ENCODE data around the gene NEURL1B. TPM values are rescaled to one million over a fixed set of nuclear protein-coding genes. Genes with fewer than 3 reads are reported as not detected.

NEURL1B gene
- total RNA-seq, 2 donors from 2014 or later: 61.6 to 99.9 TPM

DNA sequence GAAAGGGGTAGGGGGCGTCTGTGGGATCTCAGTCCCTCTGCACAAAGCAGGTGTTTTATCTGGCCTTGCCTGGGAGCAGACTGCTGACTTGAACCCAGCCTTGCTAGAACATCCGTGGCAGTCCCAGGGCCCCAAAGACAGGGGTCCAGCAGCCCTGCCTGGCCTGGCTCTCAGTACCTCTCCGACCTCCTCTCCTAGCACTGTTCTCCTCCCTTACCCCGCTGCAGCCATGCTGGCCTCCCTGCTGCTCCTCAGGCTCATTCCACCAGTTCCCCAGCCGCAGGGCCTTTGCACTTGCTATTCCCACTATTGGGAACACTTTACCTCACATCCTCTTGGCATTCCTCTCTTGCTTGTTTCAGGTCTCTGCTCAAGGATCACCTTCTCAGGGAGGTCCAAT lies 84.7 kb downstream of the NEURL1B start:
- no peaks in the 10 kb centered on the region for H3K36me3 ChIP-seq
- H3K4me1 ChIP-seq: no peaks in the 10 kb centered on the region
- H3K27me3 ChIP-seq: no peaks in the 10 kb centered on the region
- H3K9ac ChIP-seq (ENCODE audit: low read depth in 2 of 2, low read length in 2 of 2): no peak overlapping the region
- no peak for DNase-seq
- no peak overlapping the region for H3K27ac ChIP-seq
- no peaks in the 10 kb centered on the region for H3K9me3 ChIP-seq
- no peak overlapping the region for H3K4me3 ChIP-seq
- intact Hi-C loops (cut with DNase I): no loop called here
- TF ChIP-seq, protein P1, sequence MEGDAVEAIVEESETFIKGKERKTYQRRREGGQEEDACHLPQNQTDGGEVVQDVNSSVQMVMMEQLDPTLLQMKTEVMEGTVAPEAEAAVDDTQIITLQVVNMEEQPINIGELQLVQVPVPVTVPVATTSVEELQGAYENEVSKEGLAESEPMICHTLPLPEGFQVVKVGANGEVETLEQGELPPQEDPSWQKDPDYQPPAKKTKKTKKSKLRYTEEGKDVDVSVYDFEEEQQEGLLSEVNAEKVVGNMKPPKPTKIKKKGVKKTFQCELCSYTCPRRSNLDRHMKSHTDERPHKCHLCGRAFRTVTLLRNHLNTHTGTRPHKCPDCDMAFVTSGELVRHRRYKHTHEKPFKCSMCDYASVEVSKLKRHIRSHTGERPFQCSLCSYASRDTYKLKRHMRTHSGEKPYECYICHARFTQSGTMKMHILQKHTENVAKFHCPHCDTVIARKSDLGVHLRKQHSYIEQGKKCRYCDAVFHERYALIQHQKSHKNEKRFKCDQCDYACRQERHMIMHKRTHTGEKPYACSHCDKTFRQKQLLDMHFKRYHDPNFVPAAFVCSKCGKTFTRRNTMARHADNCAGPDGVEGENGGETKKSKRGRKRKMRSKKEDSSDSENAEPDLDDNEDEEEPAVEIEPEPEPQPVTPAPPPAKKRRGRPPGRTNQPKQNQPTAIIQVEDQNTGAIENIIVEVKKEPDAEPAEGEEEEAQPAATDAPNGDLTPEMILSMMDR (IDR thresholded peaks at IDR 0.05): no peak

DNA sequence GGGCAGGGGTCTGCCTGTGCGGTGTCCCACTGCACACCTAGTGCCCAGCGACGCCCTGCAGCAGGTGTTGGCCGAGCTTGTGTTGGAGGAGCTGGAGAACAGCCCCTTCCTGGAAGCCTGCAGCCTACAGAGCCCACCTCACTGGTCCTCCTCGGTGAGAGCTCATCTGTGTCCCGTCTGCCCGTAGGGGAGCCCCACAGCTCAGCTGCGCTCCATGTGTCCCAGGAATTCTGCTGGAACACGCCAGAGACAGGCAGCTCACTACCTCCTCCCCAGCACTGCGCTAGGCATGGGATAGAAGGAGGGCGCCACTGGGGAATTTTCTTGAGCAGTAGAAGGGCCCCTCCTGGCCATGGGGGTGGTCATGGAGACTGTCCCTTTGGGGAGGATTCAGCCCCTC lies 85.9 kb downstream of the NEURL1B start:
- H3K9me3 ChIP-seq: no peaks in the 10 kb centered on the region
- DNase-seq: no peak
- no peak overlapping the region for H3K9ac ChIP-seq (ENCODE audit: low read depth in 2 of 2, low read length in 2 of 2)
- no peak overlapping the region for H3K4me3 ChIP-seq
- H3K27ac ChIP-seq: no peak overlapping the region
- TF ChIP-seq, protein P1 (IDR thresholded peaks at IDR 0.05): no peak
- intact Hi-C loops (cut with DNase I): no loop called here
- no peaks in the 10 kb centered on the region for H3K4me1 ChIP-seq
- no peaks in the 10 kb centered on the region for H3K27me3 ChIP-seq
- H3K36me3 ChIP-seq: no peaks in the 10 kb centered on the region

DNA sequence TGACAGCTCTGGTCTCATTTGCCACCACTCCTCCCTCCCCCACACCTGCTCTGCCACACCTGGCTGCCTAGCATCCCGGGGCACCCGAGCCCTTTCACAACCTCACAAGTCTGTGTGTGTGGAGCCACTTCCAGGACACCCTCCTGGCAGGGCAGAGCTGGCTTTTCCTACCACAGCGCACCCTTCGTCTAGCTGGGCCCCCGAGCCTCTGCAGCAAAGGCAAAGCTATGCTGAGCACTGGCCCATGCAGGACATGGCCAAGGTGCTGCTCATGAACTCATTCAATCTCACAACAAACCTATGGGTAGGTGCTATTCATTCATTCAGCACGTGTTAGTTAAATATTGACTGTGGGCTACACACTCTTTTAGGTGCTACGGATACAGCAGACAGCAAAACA lies 86.5 kb downstream of the NEURL1B start:
- H3K27ac ChIP-seq: no peak overlapping the region
- H3K36me3 ChIP-seq: no peaks in the 10 kb centered on the region
- H3K9ac ChIP-seq (ENCODE audit: low read depth in 2 of 2, low read length in 2 of 2): no peak overlapping the region
- no peak overlapping the region for H3K4me3 ChIP-seq
- TF ChIP-seq, protein P1 (IDR thresholded peaks at IDR 0.05): no peak
- no peaks in the 10 kb centered on the region for H3K4me1 ChIP-seq
- no peak for DNase-seq
- no peaks in the 10 kb centered on the region for H3K9me3 ChIP-seq
- intact Hi-C loops (cut with DNase I): no loop called here
- no peaks in the 10 kb centered on the region for H3K27me3 ChIP-seq

DNA sequence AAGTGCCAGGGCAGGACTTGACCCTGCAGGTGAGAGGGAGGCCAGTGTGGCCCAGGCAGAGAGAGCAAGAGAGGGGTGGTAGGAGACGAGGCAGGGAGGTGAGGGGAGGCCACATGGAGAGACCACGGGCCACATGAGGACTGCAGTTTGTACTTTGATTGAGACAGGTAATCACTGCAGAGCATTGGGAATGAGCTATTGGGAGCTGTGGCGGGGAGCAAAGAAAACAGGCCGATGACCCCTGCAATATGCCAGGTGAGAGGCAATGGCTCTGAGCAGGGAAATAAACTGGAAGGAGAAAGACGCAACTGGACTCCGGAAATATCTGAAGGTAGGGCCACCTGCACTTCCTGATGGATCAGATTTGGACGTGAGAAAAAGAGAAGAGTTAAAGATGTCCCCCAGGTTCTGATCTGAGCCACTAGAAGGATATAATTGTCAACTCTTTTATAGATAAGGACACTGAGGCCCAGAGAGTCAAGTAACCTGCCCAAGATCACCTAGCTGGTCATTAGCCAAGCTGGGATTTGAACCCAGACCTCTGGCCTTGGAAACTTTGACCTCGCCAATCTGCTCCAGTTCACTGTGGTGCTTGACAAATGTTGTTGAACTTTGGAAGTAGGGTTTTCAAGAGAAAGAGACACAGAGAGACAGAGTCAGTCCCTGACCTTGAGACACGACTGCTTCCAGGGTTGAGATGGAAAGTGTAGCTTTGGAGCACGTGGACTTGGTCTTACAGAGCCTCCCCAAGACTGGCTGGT lies 87.6 kb downstream of the NEURL1B start:
- H3K27me3 ChIP-seq: no peaks in the 10 kb centered on the region
- TF ChIP-seq, protein P1 (IDR thresholded peaks at IDR 0.05): no peak
- no peaks in the 10 kb centered on the region for H3K36me3 ChIP-seq
- H3K4me3 ChIP-seq: no peak overlapping the region
- no peak overlapping the region for H3K27ac ChIP-seq
- no peaks in the 10 kb centered on the region for H3K9me3 ChIP-seq
- intact Hi-C loops (cut with DNase I): no loop called here
- no peaks in the 10 kb centered on the region for H3K4me1 ChIP-seq
- DNase-seq: no peak
- H3K9ac ChIP-seq (ENCODE audit: low read depth in 2 of 2, low read length in 2 of 2): no peak overlapping the region

DNA sequence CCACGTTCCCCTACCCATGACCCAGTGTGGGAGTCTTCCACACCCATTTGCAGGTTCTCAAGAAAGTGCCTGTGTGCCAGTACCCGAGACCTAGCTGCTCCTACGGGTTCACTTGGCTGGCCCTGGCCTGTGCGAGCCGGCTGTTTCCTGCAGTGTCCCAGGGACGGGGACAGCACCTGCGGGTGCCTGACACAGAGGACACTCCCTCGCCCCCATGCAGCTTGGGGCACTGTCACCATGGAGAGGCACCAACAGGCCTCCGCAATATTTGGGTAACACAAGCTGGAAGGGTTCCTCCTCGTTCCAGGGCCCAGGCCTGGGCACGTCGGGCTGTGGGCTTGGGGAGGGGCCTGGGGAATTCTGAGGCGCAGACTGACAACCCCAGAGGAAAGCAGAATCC lies 88.5 kb downstream of the NEURL1B start:
- H3K27me3 ChIP-seq: no peaks in the 10 kb centered on the region

More for the DNA sequence above, 88.5 kb downstream of the NEURL1B start:
- TF ChIP-seq, protein P1 (IDR thresholded peaks at IDR 0.05): no peak
- Histone ChIP-seq H3K4me3 (no peak overlapping the region), H3K27ac (no peak overlapping the region), H3K9me3 (no peaks in the 10 kb centered on the region), H3K36me3 (no peaks in the 10 kb centered on the region), H3K9ac (ENCODE audit: low read depth in 2 of 2, low read length in 2 of 2) (no peak overlapping the region), H3K4me1 (no peaks in the 10 kb centered on the region)
- intact Hi-C loops (cut with DNase I): no loop called here
- no peak for DNase-seq

Data from colonic mucosa (tissue), 4 donors.